CD4-positive, alpha-beta T cell (primary cell): ENCODE measurements around the gene ARPC4. TPM values are rescaled to one million over a fixed set of nuclear protein-coding genes. Genes with fewer than 3 reads are reported as not detected.

Experiments
- ATAC-seq: fragments of 200-7000 bp; cut with Tn5 transposase; one replicate; pipeline ENCODE4 v1.10.0; 2022; ENCODE audit warnings: mild to moderate bottlenecking; ENCODE audit not compliant: poor library complexity
- CTCF ChIA-PET: fragments of 350-600 bp; sonication (Branson Sonifier 250); formaldehyde crosslinking; loops from one replicate; lab custom pipeline; 2021; ENCODE audit warnings: antibody characterized with exemption, inconsistent platforms; lab: Charles Lee
- POLR2A ChIA-PET: fragments of 350-600 bp; sonication (Branson Sonifier 250); formaldehyde crosslinking; loops from one replicate; lab custom pipeline; 2021; ENCODE audit warnings: antibody characterized with exemption, inconsistent platforms; lab: Charles Lee
- DNase-seq, 14 experiments: peaks; one replicate each; pipeline ENCODE4 v3.0.0-alpha.2; 2013 to 2020; ENCODE audit warnings: mixed read lengths in 2 of 14
- H3K27ac ChIP-seq, 2 donors: one replicate each; pipeline versions ENCODE4 v1.5.1 to v1.7.0; 2013; ENCODE audit warnings: low read length in 2 of 2, low read depth in 1 of 2, mild to moderate bottlenecking in 1 of 2
- H3K27me3 ChIP-seq, 2 experiments: 1 replicate in 1 of 2; 2 replicates in 1 of 2; pipeline versions ENCODE4 v1.6.1 to v1.7.0; 2013; ENCODE audit warnings: low read length in 2 of 2, control low read depth in 1 of 2, mild to moderate bottlenecking in 1 of 2, moderate library complexity in 1 of 2; ENCODE audit not compliant: insufficient read depth in 2 of 2, control insufficient read depth in 1 of 2
- H3K36me3 ChIP-seq: one replicate; pipeline ENCODE4 v1.6.1; 2013; ENCODE audit warnings: low read length, control low read depth; ENCODE audit not compliant: insufficient read depth
- H3K4me1 ChIP-seq: one replicate; pipeline ENCODE4 v1.6.1; 2013; ENCODE audit warnings: low read length, control low read depth; ENCODE audit not compliant: insufficient read depth
- H3K4me3 ChIP-seq: one replicate; pipeline ENCODE4 v1.5.1; 2013; ENCODE audit warnings: mild to moderate bottlenecking, low read length, moderate library complexity
- H3K9me3 ChIP-seq, 2 experiments: 1 replicate in 1 of 2; 2 replicates in 1 of 2; pipeline versions ENCODE4 v1.6.1 to v1.7.0; 2013; ENCODE audit warnings: low read length in 2 of 2, mild to moderate bottlenecking in 2 of 2, control low read depth in 1 of 2, moderate library complexity in 1 of 2; ENCODE audit not compliant: control insufficient read depth in 1 of 2, insufficient read depth in 1 of 2
- H3K27ac Mint-ChIP-seq: one replicate; pipeline ENCODE4 v1.8.0; 2020; ENCODE audit warnings: mixed read lengths
- H3K27me3 Mint-ChIP-seq: one replicate; pipeline ENCODE4 v1.8.0; 2021; ENCODE audit warnings: mixed read lengths
- H3K36me3 Mint-ChIP-seq: one replicate; pipeline ENCODE4 v1.8.0; 2021; ENCODE audit warnings: low read depth, mixed read lengths
- H3K4me1 Mint-ChIP-seq: one replicate; pipeline ENCODE4 v1.8.0; 2021; ENCODE audit warnings: low read depth, mixed read lengths
- H3K4me3 Mint-ChIP-seq: one replicate; pipeline ENCODE4 v1.8.0; 2020; ENCODE audit warnings: mild to moderate bottlenecking, mixed read lengths
- H3K9me3 Mint-ChIP-seq: one replicate; pipeline ENCODE4 v1.8.0; 2020; ENCODE audit warnings: mixed read lengths
- CTCF ChIP-seq: fragments of 200-600 bp; IDR thresholded peaks from one replicate; pipeline ENCODE4 v1.8.0; 2022; ENCODE audit warnings: antibody characterized with exemption, mild to moderate bottlenecking
- intact Hi-C, 2 experiments: fragments of 100-400 bp; cut with DNase I in 1 of 2; cut with micrococcal nuclease in 1 of 2; formaldehyde crosslinking; loops; one replicate each; pipeline versions ENCODE4 v1.15.1 to v1.9.0; 2023 to 2025; cut with DNase I, micrococcal nuclease
- total RNA-seq, 174 experiments: library from RNA in 2 of 174; stranded (reverse) in 2 of 174; gene quantifications; one replicate each; pipeline ENCODE4 v1.2.3 and lab custom pipeline; 2021 to 2026

ARPC4 gene
- total RNA-seq, 2 experiments from 2014 or later: 88.7 to 91.3 TPM

- peak within 1 kb of the TSS; percentile 83 for H3K27ac Mint-ChIP-seq
- ChIA-PET CTCF (interaction anchor here (1.3 to 1.5 kb wide), 2 partner anchors 17 to 83 kb away, joined by 5 to 8 read pairs; partner anchors contain the start of gene ARPC4), POLR2A (interaction anchor here (0.6 to 5.9 kb wide), 10 partner anchors 17 to 511 kb away, joined by 3 to 64 read pairs (median 6); partner anchors contain the start of genes ARPC4, BRPF1, CRELD1 and JAGN1)
- H3K36me3 ChIP-seq: peaks cover 30% of the 10 kb centered on the region
- H3K4me3 ChIP-seq: peak within 1 kb of the TSS; percentile 68
- peak within 1 kb of the TSS; percentile 70 to 85 for H3K27ac ChIP-seq
- intact Hi-C loops: loop anchor here (1.0 to 5.0 kb wide), 3 partner anchors 17 to 63 kb away; partner anchors contain the start of genes ARPC4 (in 2 of the 2), OGG1 (in 1 of the 2) and TADA3 (in 1 of the 2)
- peak; percentile 66 for ATAC-seq
- no peaks in the 10 kb centered on the region for H3K27me3 Mint-ChIP-seq
- no peaks in the 10 kb centered on the region for H3K9me3 ChIP-seq
- H3K27me3 ChIP-seq: no peaks in the 10 kb centered on the region
- no peak for TF ChIP-seq CTCF
- H3K4me3 Mint-ChIP-seq: peak within 1 kb of the TSS; percentile 88
- peaks cover 35% of the 10 kb centered on the region for H3K4me1 ChIP-seq
- H3K9me3 Mint-ChIP-seq: no peaks in the 10 kb centered on the region
- peak; percentile 22 to 72 (median 38) for DNase-seq
- H3K4me1 Mint-ChIP-seq: peaks cover 40% of the 10 kb centered on the region
- peaks cover 43% of the 10 kb centered on the region for H3K36me3 Mint-ChIP-seq
Measured at GRCh38 chr3:9809615-9810432, 16.9 kb downstream of the ARPC4 start, which contains the start of gene TTLL3. Gene TTLL3, plus strand, starts transcription at chr3:9810262. Its CDS starts 400 bp downstream, at chr3:9810662.

- H3K27me3 ChIP-seq: no peaks in the 10 kb centered on the region
- H3K27ac Mint-ChIP-seq: peak overlapping the region; percentile 70
- no peaks in the 10 kb centered on the region for H3K27me3 Mint-ChIP-seq
- H3K9me3 ChIP-seq: no peaks in the 10 kb centered on the region
- CTCF ChIA-PET: no interaction called here
- H3K4me1 Mint-ChIP-seq: peaks cover 40% of the 10 kb centered on the region
- H3K4me3 ChIP-seq: peak overlapping the region; percentile 68
- peak overlapping the region; percentile 85 for H3K4me3 Mint-ChIP-seq
- peaks cover 35% of the 10 kb centered on the region for H3K4me1 ChIP-seq
- POLR2A ChIA-PET: interaction anchor here (1.4 to 5.9 kb wide), 5 partner anchors 18 to 122 kb away, joined by 6 to 64 read pairs (median 8); partner anchors contain the start of genes ARPC4, BRPF1, CRELD1 and JAGN1
- no peaks in the 10 kb centered on the region for H3K9me3 Mint-ChIP-seq
- intact Hi-C loops: no loop called here
- peaks cover 37% of the 10 kb centered on the region for H3K36me3 Mint-ChIP-seq
- peak overlapping the region in 1 of 2 donors; percentile 70 for H3K27ac ChIP-seq
- TF ChIP-seq CTCF: no peak
- ATAC-seq (no peak), DNase-seq (no peak)
- peaks cover 24% of the 10 kb centered on the region for H3K36me3 ChIP-seq
Measured at GRCh38 chr3:9810433-9810770, 17.5 kb downstream of the ARPC4 start.

- Mint-ChIP-seq H3K4me3 (peak overlapping the region; percentile 85), H3K9me3 (no peaks in the 10 kb centered on the region), H3K36me3 (peaks cover 32% of the 10 kb centered on the region), H3K27me3 (no peaks in the 10 kb centered on the region), H3K27ac (peak overlapping the region; percentile 70), H3K4me1 (peaks cover 40% of the 10 kb centered on the region)
- Histone ChIP-seq H3K36me3 (peaks cover 20% of the 10 kb centered on the region), H3K27me3 (no peaks in the 10 kb centered on the region), H3K9me3 (no peaks in the 10 kb centered on the region), H3K27ac (no peak overlapping the region), H3K4me3 (peak overlapping the region; percentile 68), H3K4me1 (peaks cover 33% of the 10 kb centered on the region)
- intact Hi-C loops: no loop called here
- POLR2A ChIA-PET: no interaction called here
- ATAC-seq (no peak), DNase-seq (no peak)
- no peak for TF ChIP-seq CTCF
- CTCF ChIA-PET: no interaction called here
Measured at GRCh38 chr3:9810846-9811245, 18.0 kb downstream of the ARPC4 start.
